AG04449 (cell line): Measurements from ENCODE around the gene OR8D4.

Source experiments
- CTCF ChIA-PET: fragments of 350-600 bp; formaldehyde crosslinking; extraction: SDS; loops from one replicate; lab custom pipeline; 2021; ENCODE audit warnings: antibody characterized with exemption; lab: Yijun Ruan, JAX
- POLR2A ChIA-PET: fragments of 400-600, 350-600 bp; formaldehyde crosslinking; extraction: SDS; loops from one replicate; lab custom pipeline; 2020; ENCODE audit warnings: antibody characterized with exemption, inconsistent platforms; lab: Yijun Ruan, JAX
- DNase-seq: peaks from one replicate; pipeline ENCODE4 v3.0.0-alpha.2; 2010; ENCODE audit warnings: low read depth, low spot score
- H3K4me3 ChIP-seq: 2 replicates; pipeline ENCODE4 v1.5.1; 2011; ENCODE audit warnings: low read depth, mild to moderate bottlenecking, control low read depth, low read length
- CTCF ChIP-seq: IDR thresholded peaks from one replicate; pipeline ENCODE4 v1.5.1; 2011; ENCODE audit warnings: mild to moderate bottlenecking, moderate library complexity, low read length, control low read depth, inconsistent platforms; ENCODE audit not compliant: insufficient read depth; ENCODE audit errors: missing control alignments

OR8D4 gene

GRCh38 chr11:123945132-123945531, 43.2 kb downstream of the OR8D4 start:
- no peak overlapping the region for H3K4me3 ChIP-seq
- no peak for TF ChIP-seq CTCF
- CTCF ChIA-PET, result no interaction called here
- DNase-seq, result no peak
- POLR2A ChIA-PET, result no interaction called here

- ChIA-PET POLR2A (no interaction called here), CTCF (no interaction called here)
- no peak overlapping the region for H3K4me3 ChIP-seq
- TF ChIP-seq CTCF, result no peak
- no peak for DNase-seq
These were observed 54.8 kb downstream of the OR8D4 start for GRCh38 chr11:123956752-123957151.
